Measurements from ENCODE around the gene CYP4V2.

- no peak for TF ChIP-seq CTCF (IDR thresholded peaks at IDR 0.05)
- no peak for TF ChIP-seq POLR2AphosphoS5 (IDR thresholded peaks at IDR 0.05)
- no peak for TF ChIP-seq POLR2A (IDR thresholded peaks at IDR 0.05)
These were observed 42.9 kb upstream of the CYP4V2 start for GRCh38 chr4:186148336-186148975.
